ENCODE results near the gene HYCC1. TPM values are rescaled to one million over a fixed set of nuclear protein-coding genes. Genes with fewer than 3 reads are reported as not detected.

Gene HYCC1
- total and polyA plus RNA-seq, 8 donors = 31.5 to 59.4 (median 44.0) TPM

- intact Hi-C loops (cut with DNase I) = no loop called here
- Histone ChIP-seq H3K9me3 (no peaks in the 10 kb centered on the region), H3K4me1 (no peaks in the 10 kb centered on the region), H3K27me3 (no peaks in the 10 kb centered on the region), H3K36me3 (no peaks in the 10 kb centered on the region), H3K4me3 (no peak overlapping the region), H3K27ac (no peak overlapping the region)
- DNase-seq = no peak
- ATAC-seq = no peak
- no peak for TF ChIP-seq CTCF (IDR thresholded peaks at IDR 0.05)
Measured at GRCh38 chr7:23027261-23027660, 13.3 kb upstream of the HYCC1 start.

- no peaks in the 10 kb centered on the region for H3K27me3 ChIP-seq
- no peak for TF ChIP-seq CTCF (IDR thresholded peaks at IDR 0.05)
- no peak for DNase-seq
- no peaks in the 10 kb centered on the region for H3K4me1 ChIP-seq
- H3K9me3 ChIP-seq = no peaks in the 10 kb centered on the region
- H3K27ac ChIP-seq = no peak overlapping the region
- no peak overlapping the region for H3K4me3 ChIP-seq
- intact Hi-C loops (cut with DNase I) = no loop called here
- no peaks in the 10 kb centered on the region for H3K36me3 ChIP-seq
- no peak for ATAC-seq
Measured at GRCh38 chr7:23026164-23026563, 12.2 kb upstream of the HYCC1 start.

GRCh38 chr7:23024454-23024853 lies 10.5 kb upstream of the HYCC1 start:
- Histone ChIP-seq H3K36me3 (no peaks in the 10 kb centered on the region), H3K27ac (no peak overlapping the region), H3K4me3 (no peak overlapping the region), H3K27me3 (no peaks in the 10 kb centered on the region), H3K4me1 (peaks cover 0 to 5% of the 10 kb centered on the region in 2 donors), H3K9me3 (no peaks in the 10 kb centered on the region)
- intact Hi-C loops (cut with DNase I) = no loop called here
- no peak for DNase-seq
- TF ChIP-seq CTCF (IDR thresholded peaks at IDR 0.05) = no peak
- ATAC-seq = no peak

GRCh38 chr7:23022851-23023250 lies 8.9 kb upstream of the HYCC1 start:
- Histone ChIP-seq H3K9me3 (no peaks in the 10 kb centered on the region), H3K4me1 (peaks cover 0 to 7% of the 10 kb centered on the region in 2 donors), H3K36me3 (no peaks in the 10 kb centered on the region), H3K27ac (peak overlapping the region; percentile 24 to 60), H3K27me3 (no peaks in the 10 kb centered on the region), H3K4me3 (no peak overlapping the region)
- intact Hi-C loops (cut with DNase I) = no loop called here
- TF ChIP-seq CTCF (IDR thresholded peaks at IDR 0.05) = no peak
- no peak for ATAC-seq
- DNase-seq = no peak

- Histone ChIP-seq H3K27me3 (no peaks in the 10 kb centered on the region), H3K27ac (peak overlapping the region in 1 of 2 donors; percentile 34), H3K4me1 (peaks cover 0 to 13% of the 10 kb centered on the region in 2 donors), H3K4me3 (no peak overlapping the region), H3K9me3 (no peaks in the 10 kb centered on the region), H3K36me3 (no peaks in the 10 kb centered on the region)
- DNase-seq = peak in 2 of 4 donors; percentile 91
- ATAC-seq = peak; percentile 45
- TF ChIP-seq CTCF (IDR thresholded peaks at IDR 0.05) = no peak
- intact Hi-C loops (cut with DNase I) = no loop called here
Measured at GRCh38 chr7:23022258-23022769, 8.4 kb upstream of the HYCC1 start.

All from left lung (tissue), 10 donors.